HUDEP-2 (cell line): ENCODE data around the gene DAB2IP.
"Not testable (repeated sequence)": the region's sequence is repeated elsewhere in the genome, so short reads cannot be mapped to it uniquely, and the experiment has no call there.

Experiments used
- DNase-seq, 76 experiments: peaks; one replicate each; lab custom pipeline; 2025; ENCODE audit not compliant: unreplicated experiment in 76 of 76; lab: John Stamatoyannopoulos, UW

The DAB2IP gene

GRCh38 chr9:121737481-121737931, 86.1 kb downstream of the DAB2IP start:
- DNase-seq = no peak

GRCh38 chr9:121738411-121738810, 87.0 kb downstream of the DAB2IP start:
- no peak for DNase-seq

GRCh38 chr9:121738968-121739367, 87.5 kb downstream of the DAB2IP start:
- DNase-seq = no peak

- no peak for DNase-seq
Observed at GRCh38 chr9:121739971-121740370, 88.5 kb downstream of the DAB2IP start.

GRCh38 chr9:121741228-121741918, 89.9 kb downstream of the DAB2IP start:
- no peak for DNase-seq

- not testable (repeated sequence) for DNase-seq
Observed at GRCh38 chr9:121741919-121742283, 90.5 kb downstream of the DAB2IP start.

GRCh38 chr9:121742923-121743322, 91.5 kb downstream of the DAB2IP start:
- no peak for DNase-seq

GRCh38 chr9:121743441-121744001, 92.1 kb downstream of the DAB2IP start:
- DNase-seq = no peak

- peak in 63 of 76 experiments; percentile 6 to 79 (median 48) for DNase-seq
Observed at GRCh38 chr9:121744002-121744686, 92.7 kb downstream of the DAB2IP start.

- DNase-seq = peak in 45 of 76 experiments; percentile 3 to 80 (median 46)
Observed at GRCh38 chr9:121744687-121745395, 93.4 kb downstream of the DAB2IP start.

GRCh38 chr9:121745396-121745695, 93.9 kb downstream of the DAB2IP start:
- no peak for DNase-seq

GRCh38 chr9:121746411-121746810, 95.0 kb downstream of the DAB2IP start:
- DNase-seq = no peak

GRCh38 chr9:121746866-121747265, 95.4 kb downstream of the DAB2IP start:
- DNase-seq = no peak

GRCh38 chr9:121748074-121748473, 96.6 kb downstream of the DAB2IP start:
- no peak for DNase-seq

- DNase-seq = no peak
Observed at GRCh38 chr9:121748727-121749423, 97.4 kb downstream of the DAB2IP start.

- no peak for DNase-seq
Observed at GRCh38 chr9:121749614-121750013, 98.2 kb downstream of the DAB2IP start.

GRCh38 chr9:121750259-121750714, 98.9 kb downstream of the DAB2IP start:
- DNase-seq = no peak

GRCh38 chr9:121750715-121751623, 99.5 kb downstream of the DAB2IP start:
- no peak for DNase-seq

GRCh38 chr9:121751686-121752445, 100.4 kb downstream of the DAB2IP start:
- DNase-seq = no peak
